ENCODE data around the gene CRADD.
A peak's percentile ranks its signal among the peaks of the same experiment; 100 is the strongest.
"Not testable (repeated sequence)": the region's sequence is repeated elsewhere in the genome, so short reads cannot be mapped to it uniquely, and the experiment has no call there.

Gene CRADD

GRCh38 chr12:93762059-93762719 lies 85.0 kb downstream of the CRADD start:
- DNase-seq: no peak

GRCh38 chr12:93762912-93763553 lies 85.9 kb downstream of the CRADD start:
- no peak for DNase-seq

- DNase-seq: no peak
Measured at GRCh38 chr12:93763746-93764147, 86.6 kb downstream of the CRADD start.

GRCh38 chr12:93766371-93766770 lies 89.2 kb downstream of the CRADD start:
- DNase-seq: no peak

GRCh38 chr12:93766796-93767523 lies 89.8 kb downstream of the CRADD start:
- peak; percentile 23 to 26 for DNase-seq

- DNase-seq: no peak
Measured at GRCh38 chr12:93767524-93767863, 90.3 kb downstream of the CRADD start.

GRCh38 chr12:93772003-93772700 lies 95.0 kb downstream of the CRADD start:
- DNase-seq: no peak

- peak; percentile 37 to 43 for DNase-seq
Measured at GRCh38 chr12:93773122-93773871, 96.1 kb downstream of the CRADD start.

- no peak for DNase-seq
Measured at GRCh38 chr12:93776581-93777018, 99.4 kb downstream of the CRADD start.

- DNase-seq: no peak
Measured at GRCh38 chr12:93777254-93777653, 100.1 kb downstream of the CRADD start.

GRCh38 chr12:93778306-93778705 lies 101.1 kb downstream of the CRADD start:
- no peak for DNase-seq

- no peak for DNase-seq
Measured at GRCh38 chr12:93778766-93779165, 101.6 kb downstream of the CRADD start.

GRCh38 chr12:93780101-93780641 lies 103.0 kb downstream of the CRADD start:
- DNase-seq: no peak

GRCh38 chr12:93780886-93781285 lies 103.7 kb downstream of the CRADD start:
- DNase-seq: peak; percentile 31 to 38

- not testable (repeated sequence) for DNase-seq
Measured at GRCh38 chr12:93781961-93782360, 104.8 kb downstream of the CRADD start.

- DNase-seq: no peak
Measured at GRCh38 chr12:93782853-93783252, 105.7 kb downstream of the CRADD start.

- DNase-seq: peak; percentile 41 to 51
Measured at GRCh38 chr12:93783832-93784231, 106.7 kb downstream of the CRADD start.

GRCh38 chr12:93784339-93785086 lies 107.3 kb downstream of the CRADD start:
- DNase-seq: peak; percentile 10 to 16

GRCh38 chr12:93785249-93786010 lies 108.3 kb downstream of the CRADD start:
- peak; percentile 45 to 60 for DNase-seq

GRCh38 chr12:93786656-93787397 lies 109.7 kb downstream of the CRADD start:
- DNase-seq: no peak
